GM23338 (cell line): ENCODE measurements around the gene DNAH17. TPM values are rescaled to one million over a fixed set of nuclear protein-coding genes. Genes with fewer than 3 reads are reported as not detected.
A peak's percentile ranks its signal among the peaks of the same experiment; 100 is the strongest.

Source experiments
- ATAC-seq: fragments of 200-7000 bp; cut with Tn5 transposase; 3 replicates; pipeline ENCODE4 v1.9.1; 2020
- DNase-seq: peaks from one replicate; pipeline ENCODE4 v3.0.0-alpha.2; 2015; ENCODE audit warnings: low spot score
- H2AFZ ChIP-seq: fragments of 200-600 bp; sonication (generic); 2 replicates; pipeline ENCODE4 v1.8.0; 2016; ENCODE audit warnings: antibody characterized with exemption, mild to moderate bottlenecking, moderate library complexity
- H3F3A ChIP-seq: fragments of 200-600 bp; sonication (generic); replicated peaks from 2 replicates; pipeline ENCODE4 v1.8.0; 2017; ENCODE audit warnings: antibody characterized with exemption, mixed run types, low read depth
- H3K27ac ChIP-seq: fragments of 200-600 bp; sonication (generic); 2 replicates; pipeline ENCODE4 v1.6.1; 2016; ENCODE audit warnings: low read depth
- H3K27me3 ChIP-seq: fragments of 200-600 bp; sonication (generic); 2 replicates; pipeline ENCODE4 v1.8.0; 2016; ENCODE audit warnings: mild to moderate bottlenecking, mixed run types, moderate library complexity; ENCODE audit not compliant: insufficient read depth
- H3K36me3 ChIP-seq: fragments of 200-600 bp; sonication (generic); 2 replicates; pipeline ENCODE4 v1.8.0; 2016; ENCODE audit warnings: mild to moderate bottlenecking; ENCODE audit not compliant: insufficient read depth
- H3K4me1 ChIP-seq: fragments of 200-600 bp; sonication (generic); 2 replicates; pipeline ENCODE4 v1.8.0; 2016; ENCODE audit warnings: mild to moderate bottlenecking, moderate library complexity; ENCODE audit not compliant: insufficient read depth
- H3K4me2 ChIP-seq: fragments of 200-600 bp; sonication (generic); 2 replicates; pipeline ENCODE4 v1.7.1; 2017; ENCODE audit warnings: mixed run types
- H3K4me3 ChIP-seq: fragments of 200-600 bp; sonication (generic); 2 replicates; pipeline ENCODE4 v1.6.1; 2016; ENCODE audit warnings: mixed run types
- H3K79me2 ChIP-seq: fragments of 200-600 bp; sonication (generic); replicated peaks from 2 replicates; pipeline ENCODE4 v1.8.0; 2017; ENCODE audit warnings: mild to moderate bottlenecking; ENCODE audit not compliant: insufficient read depth
- H3K9me2 ChIP-seq: fragments of 200-600 bp; sonication (generic); 2 replicates; pipeline ENCODE4 v1.8.0; 2017; ENCODE audit not compliant: insufficient read depth
- H4K20me1 ChIP-seq: fragments of 200-600 bp; sonication (generic); replicated peaks from 2 replicates; pipeline ENCODE4 v1.8.0; 2017; ENCODE audit warnings: mild to moderate bottlenecking; ENCODE audit not compliant: insufficient read depth
- H3K27ac Mint-ChIP-seq: 2 replicates; pipeline ENCODE4 v1.8.0; 2020; ENCODE audit warnings: inconsistent platforms, mild to moderate bottlenecking, moderate library complexity, mixed read lengths
- H3K27me3 Mint-ChIP-seq: 3 replicates; pipeline ENCODE4 v1.8.0; 2022; ENCODE audit warnings: low read depth, mild to moderate bottlenecking, moderate library complexity, mixed read lengths, inconsistent platforms; ENCODE audit not compliant: insufficient read depth, poor library complexity
- H3K36me3 Mint-ChIP-seq: 3 replicates; pipeline ENCODE4 v1.8.0; 2021; ENCODE audit warnings: low read depth, mild to moderate bottlenecking, inconsistent platforms, moderate library complexity, mixed read lengths
- H3K4me1 Mint-ChIP-seq: 3 replicates; pipeline ENCODE4 v1.8.0; 2020; ENCODE audit warnings: mild to moderate bottlenecking, inconsistent platforms, mixed read lengths
- H3K4me3 Mint-ChIP-seq: 3 replicates; pipeline ENCODE4 v1.8.0; 2021; ENCODE audit warnings: moderate library complexity, mild to moderate bottlenecking, inconsistent platforms, mixed read lengths
- H3K9me3 Mint-ChIP-seq: 3 replicates; pipeline ENCODE4 v1.8.0; 2020; ENCODE audit warnings: moderate library complexity, mild to moderate bottlenecking, inconsistent platforms, mixed read lengths
- CREB1 ChIP-seq: fragments of 250-450 bp; sonication (Bioruptor Pico); IDR thresholded peaks from 2 replicates; pipeline ENCODE4 v1.5.0; 2020; ENCODE audit warnings: low read depth, mild to moderate bottlenecking, moderate library complexity
- CTCF ChIP-seq, 2 experiments: fragments of 200-600 bp in 1 of 2; sonication (generic) in 1 of 2; conservative IDR thresholded peaks; 2 replicates each; pipeline versions ENCODE4 v1.5.1 to v1.6.1; 2016 to 2017; ENCODE audit warnings: antibody characterized with exemption in 2 of 2, low read depth in 2 of 2, mild to moderate bottlenecking in 2 of 2, moderate library complexity in 1 of 2
- ETS1 ChIP-seq: IDR thresholded peaks from 2 replicates; pipeline ENCODE4 v1.6.1; 2016; ENCODE audit warnings: antibody characterized with exemption
- EZH2 ChIP-seq: fragments of 200-600 bp; sonication (generic); IDR thresholded peaks from one replicate; pipeline ENCODE4 v1.8.0; 2017; ENCODE audit warnings: antibody characterized with exemption, mild to moderate bottlenecking, low read depth; ENCODE audit not compliant: unreplicated experiment
- EZH2phosphoT487 ChIP-seq: fragments of 200-600 bp; sonication (generic); IDR thresholded peaks from one replicate; pipeline ENCODE4 v1.8.1; 2018; ENCODE audit warnings: antibody characterized with exemption; ENCODE audit not compliant: unreplicated experiment
- JUNB ChIP-seq: IDR thresholded peaks from one replicate; pipeline ENCODE4 v1.6.1; 2016; ENCODE audit warnings: antibody characterized with exemption; ENCODE audit not compliant: unreplicated experiment
- NANOG ChIP-seq: IDR thresholded peaks from 2 replicates; pipeline ENCODE4 v1.6.1; 2016; ENCODE audit warnings: antibody characterized with exemption, borderline replicate concordance
- POLR2AphosphoS5 ChIP-seq: IDR thresholded peaks from 2 replicates; pipeline ENCODE4 v1.6.1; 2016; ENCODE audit warnings: antibody characterized with exemption, low read depth
- REST ChIP-seq: IDR thresholded peaks from one replicate; pipeline ENCODE4 v1.6.1; 2018; ENCODE audit warnings: antibody characterized with exemption; ENCODE audit not compliant: unreplicated experiment
- STAT1 ChIP-seq: IDR thresholded peaks from one replicate; pipeline ENCODE4 v1.6.1; 2016; ENCODE audit warnings: antibody characterized with exemption; ENCODE audit not compliant: unreplicated experiment
- ZNF114 ChIP-seq: fragments of 250-450 bp; sonication (Bioruptor Pico); IDR thresholded peaks from 2 replicates; pipeline ENCODE4 v1.5.0; 2020; ENCODE audit warnings: mild to moderate bottlenecking, moderate library complexity
- ZNF331 ChIP-seq: fragments of 250-450 bp; sonication (Bioruptor Pico); IDR thresholded peaks from 2 replicates; pipeline ENCODE4 v1.5.0; 2020; ENCODE audit warnings: low read depth, mild to moderate bottlenecking, moderate library complexity
- ZNF462 ChIP-seq: fragments of 250-450 bp; sonication (Bioruptor Pico); IDR thresholded peaks from 2 replicates; pipeline ENCODE4 v1.5.0; 2020; ENCODE audit warnings: mild to moderate bottlenecking, moderate library complexity
- polyA plus RNA-seq: library from polyadenylated mRNA; unstranded; fragments of >200 nt; fragmentation: Nextera tagmentation; extraction: Ambion mirVana; gene quantifications from 2 replicates; pipeline ENCODE4 v1.2.1, GENCODE V29; 2016
- total RNA-seq: library from RNA; depleted of rRNA; stranded (reverse); fragments of >200 nt; shearing (Covaris generic); gene quantifications from 2 replicates; pipeline ENCODE4 v1.2.3, GENCODE V29; 2014

Gene DNAH17
- total and polyA plus RNA-seq, 2 experiments from 2014 or later, result 0.59 to 2.0 TPM

- Histone ChIP-seq H3K36me3 (no peaks in the 10 kb centered on the region; the same call in 1 of the 2 replicates), H3K79me2 (peaks cover 26% of the 10 kb centered on the region), H3K27me3 (no peaks in the 10 kb centered on the region), H2AFZ (no peak overlapping the region), H3F3A (peaks cover 30% of the 10 kb centered on the region), H4K20me1 (peaks cover 22% of the 10 kb centered on the region), H3K27ac (peak overlapping the region; percentile 84; the same call in 1 of the 2 replicates), H3K4me2 (no peak overlapping the region), H3K4me3 (no peak overlapping the region), H3K4me1 (peaks cover 54% of the 10 kb centered on the region), H3K9me2 (no peaks in the 10 kb centered on the region)
- Mint-ChIP-seq H3K36me3 (peaks cover 10% of the 10 kb centered on the region), H3K4me1 (peaks cover 61% of the 10 kb centered on the region), H3K27me3 (peaks cover 15% of the 10 kb centered on the region), H3K4me3 (no peak overlapping the region; the same call in 2 of the 3 replicates), H3K27ac (peak overlapping the region; percentile 11; the same call in 1 of the 2 replicates), H3K9me3 (no peaks in the 10 kb centered on the region)
- ATAC-seq, result no peak
- TF ChIP-seq CREB1 (CRISPR knock-in tag) (no peak), EZH2 (no peak), ETS1 (no peak), EZH2phosphoT487 (no peak), POLR2AphosphoS5 (no peak), ZNF114 (no peak), REST (no peak), NANOG (no peak), ZNF462 (CRISPR knock-in tag) (no peak), CTCF (conservative IDR thresholded peaks at IDR 0.05; ENCODE audit: low read depth in 2 of 2) (no peak), ZNF331 (no peak), JUNB (no peak), STAT1 (no peak)
- DNase-seq, result no peak
Measured at GRCh38 chr17:78376161-78376560, 201.0 kb downstream of the DNAH17 start.
